GM18502 (cell line): ENCODE results near the gene NEUROD6.

Experiments used
- ATAC-seq: cut with Tn5 transposase; IDR thresholded peaks from one replicate; pipeline ENCODE4 v1.9.1; 2021; ENCODE audit warnings: mild to moderate bottlenecking; ENCODE audit not compliant: unreplicated experiment, poor library complexity

NEUROD6 gene

DNA sequence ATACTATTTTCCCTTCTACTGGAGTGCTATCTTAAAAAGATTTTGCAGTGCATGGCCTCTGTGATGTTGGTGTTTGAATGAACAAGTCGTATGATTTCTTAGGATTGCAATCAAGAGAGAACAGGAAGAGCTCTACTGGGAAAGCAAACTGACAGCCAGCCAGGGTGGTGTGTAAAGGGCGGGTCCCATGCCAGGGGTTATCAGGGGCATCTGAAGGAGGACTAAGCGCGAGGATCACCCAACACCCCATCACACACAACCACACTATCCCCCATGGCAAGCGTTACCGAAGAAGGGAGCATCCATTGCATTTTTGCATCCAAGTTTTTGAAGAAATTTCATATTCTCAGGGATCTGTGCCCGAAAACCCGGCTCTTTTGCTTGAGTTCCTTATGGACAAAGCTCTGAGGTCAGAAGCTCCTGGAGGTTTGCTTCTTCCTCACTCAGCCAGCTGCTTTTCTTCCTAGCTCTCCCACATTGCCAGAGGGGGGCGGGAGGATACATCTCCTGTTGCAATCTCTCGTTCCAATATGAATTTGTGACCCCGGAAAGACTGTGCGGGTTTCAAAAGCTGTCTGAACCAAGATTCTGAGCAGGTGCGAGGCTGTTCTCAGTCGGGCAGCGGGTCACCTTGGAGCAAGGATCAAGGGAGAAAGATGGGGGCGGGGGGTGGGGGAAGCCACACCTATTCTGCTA is 5.2 kb downstream of the NEUROD6 start:
- no peak for ATAC-seq

DNA sequence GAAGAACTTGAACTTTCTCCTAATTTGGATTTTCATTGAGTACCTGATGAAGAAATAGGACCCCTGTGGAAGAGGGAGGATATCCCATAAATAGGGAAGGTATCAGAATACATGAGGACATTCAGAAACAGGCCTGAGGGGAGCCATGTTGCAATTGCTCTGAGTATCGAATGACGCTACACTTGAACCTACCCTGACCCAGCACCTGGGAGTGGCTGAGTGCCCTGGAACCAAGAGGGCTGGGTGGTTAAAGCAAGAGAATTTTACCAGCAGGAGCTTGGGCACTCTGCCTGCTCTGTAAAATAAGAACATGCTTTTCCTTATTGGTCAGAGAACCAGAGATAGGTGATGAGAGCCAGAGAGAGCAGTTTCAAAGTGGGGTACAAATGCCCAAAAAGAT is 7.2 kb downstream of the NEUROD6 start:
- no peak for ATAC-seq

DNA sequence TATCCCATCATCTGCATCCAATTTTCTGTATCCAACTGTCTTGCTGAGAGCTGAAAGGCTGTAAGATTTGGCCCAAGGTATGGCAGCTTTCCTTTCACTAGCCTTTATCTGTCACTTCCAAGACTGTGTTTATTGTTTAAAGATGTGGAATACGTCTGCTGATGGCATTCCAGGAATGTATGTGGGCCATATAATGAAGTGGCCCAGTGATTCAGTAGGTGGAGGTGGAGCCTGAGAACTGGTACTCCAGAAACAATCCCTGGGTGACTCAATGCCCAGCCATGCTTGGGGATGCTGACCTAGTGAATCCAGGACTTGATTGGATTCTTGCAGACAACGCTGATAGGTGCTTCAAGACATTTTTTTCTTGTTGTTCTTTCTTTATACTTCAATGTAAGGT is 13.5 kb downstream of the NEUROD6 start:
- no peak for ATAC-seq

DNA sequence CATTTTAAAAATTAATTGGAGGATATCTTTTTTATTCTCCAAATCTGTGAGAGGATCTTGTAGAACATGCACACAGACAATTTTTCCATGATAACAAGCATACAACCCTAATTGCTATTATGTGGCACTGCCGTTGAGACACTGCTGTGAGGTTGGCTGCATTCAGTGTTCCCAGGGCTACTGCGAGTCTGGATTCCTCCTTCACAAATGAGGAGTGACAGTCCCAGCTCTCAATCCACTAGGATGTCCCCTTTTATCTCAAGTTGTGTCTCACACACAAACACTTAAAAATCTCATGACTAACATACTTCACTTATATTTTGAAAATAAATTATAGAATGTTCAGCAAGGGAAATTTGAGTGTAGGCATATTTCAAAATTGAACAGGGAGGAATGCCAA is 14.1 kb downstream of the NEUROD6 start:
- no peak for ATAC-seq

DNA sequence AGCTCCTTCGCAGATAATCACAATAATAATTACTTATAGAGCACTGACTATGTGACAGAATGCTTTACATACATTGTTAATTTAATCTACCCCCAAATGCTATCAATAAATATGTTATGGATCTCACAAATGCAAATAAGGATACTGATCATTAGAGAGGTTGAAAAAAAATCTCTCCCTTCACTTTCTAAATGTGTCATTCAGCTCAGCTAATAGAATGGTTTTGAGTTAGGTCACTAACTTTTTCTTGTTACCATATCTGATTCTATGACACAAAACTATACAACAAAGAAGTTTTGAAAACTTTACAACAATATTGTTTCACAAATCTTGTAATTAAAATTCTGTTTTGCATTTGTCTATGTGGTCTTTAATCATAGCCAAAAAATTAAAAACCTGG is 17.4 kb downstream of the NEUROD6 start:
- ATAC-seq, result no peak

DNA sequence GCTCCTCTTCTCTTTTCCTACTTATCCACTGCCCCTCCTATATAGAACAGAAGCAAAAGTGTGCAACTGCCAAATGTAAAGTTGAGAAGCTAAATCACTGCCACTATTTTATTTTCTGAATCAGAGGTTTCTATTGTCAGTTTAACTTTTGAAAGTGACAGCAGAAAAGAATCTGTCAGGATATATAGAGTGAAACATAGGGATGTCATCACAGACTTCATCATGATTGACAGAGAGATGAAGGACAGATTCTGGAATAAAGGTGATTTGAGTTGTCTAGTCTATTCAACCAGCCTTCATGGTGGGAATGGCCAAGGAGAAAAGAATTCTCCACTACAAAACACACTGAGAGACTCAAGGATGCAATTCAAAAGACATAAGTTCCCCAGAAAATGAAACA is 19.9 kb downstream of the NEUROD6 start:
- no peak for ATAC-seq

DNA sequence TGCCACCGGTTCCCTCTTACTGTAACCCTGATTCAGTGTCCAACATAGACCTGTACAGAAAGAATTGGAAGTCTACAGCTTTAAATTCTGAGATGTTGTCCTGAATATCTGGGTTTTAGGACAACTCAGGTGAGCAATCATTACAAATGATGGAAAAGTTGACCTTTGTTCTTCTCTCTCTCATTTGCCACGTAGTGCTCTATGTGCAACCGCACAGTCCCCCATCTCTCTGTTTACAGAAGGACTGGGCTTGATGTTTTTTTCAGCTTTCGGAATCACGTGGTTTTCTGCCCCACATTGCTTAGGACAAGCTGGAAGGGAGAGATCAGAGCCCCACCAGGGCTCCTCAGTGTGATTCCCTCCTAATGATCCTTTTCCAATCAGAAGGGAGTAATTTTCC is 22.2 kb downstream of the NEUROD6 start:
- no peak for ATAC-seq

DNA sequence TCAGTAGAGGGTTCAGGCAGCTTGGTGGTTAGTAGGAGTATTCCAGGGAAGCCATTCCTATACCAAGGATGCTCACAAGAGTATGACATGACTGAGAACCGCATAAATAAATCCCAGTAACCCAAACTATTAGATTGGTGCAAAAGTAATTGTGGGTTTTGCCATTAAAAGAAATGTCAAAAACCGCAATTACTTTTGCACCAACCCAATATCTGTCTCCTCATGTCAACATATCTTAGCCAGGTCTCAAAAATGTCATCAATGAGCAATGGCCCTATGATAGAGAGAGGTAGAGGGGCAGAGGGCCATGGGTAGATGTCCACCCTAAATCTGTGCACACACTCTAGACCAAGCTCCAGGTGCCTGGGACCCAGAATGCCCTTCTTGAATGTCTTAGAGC is 23.6 kb downstream of the NEUROD6 start:
- ATAC-seq, result no peak

DNA sequence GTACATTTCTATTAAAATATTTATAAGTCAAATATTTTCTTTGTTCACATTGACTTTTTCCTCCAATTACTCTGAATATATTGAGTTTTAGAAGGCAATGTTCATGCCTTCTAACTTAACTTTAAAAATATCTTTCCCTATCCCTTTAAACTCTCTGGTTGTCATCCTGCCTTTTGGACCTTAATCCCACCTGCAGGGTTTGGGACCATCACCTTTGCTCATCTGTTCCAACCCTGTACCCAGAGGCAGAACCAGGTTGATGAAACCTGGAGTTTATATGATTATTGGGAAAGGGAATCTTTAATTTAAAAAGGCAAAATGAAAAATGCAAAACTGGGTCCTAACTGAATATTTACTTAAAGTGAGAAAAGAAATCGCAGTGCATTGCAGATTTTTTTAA is 24.8 kb downstream of the NEUROD6 start:
- no peak for ATAC-seq

DNA sequence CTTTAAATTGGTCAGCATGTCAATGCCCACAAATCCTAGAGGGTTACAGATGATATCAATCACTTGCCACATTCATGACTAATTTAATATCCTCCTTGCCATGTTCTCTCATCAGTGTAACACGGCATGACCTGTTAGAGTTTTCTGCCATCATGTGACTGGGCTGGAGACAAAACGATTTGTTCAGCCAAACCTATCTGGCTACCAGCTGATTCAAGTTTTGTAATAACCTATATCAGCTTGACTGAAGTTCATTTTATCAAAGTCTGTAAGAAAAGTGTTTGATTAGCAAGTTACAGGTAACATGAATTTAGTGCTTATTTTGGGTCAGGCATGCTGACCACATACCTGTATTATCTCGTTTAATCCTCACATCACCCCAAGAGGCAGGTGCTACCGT is 25.7 kb downstream of the NEUROD6 start:
- ATAC-seq, result no peak

DNA sequence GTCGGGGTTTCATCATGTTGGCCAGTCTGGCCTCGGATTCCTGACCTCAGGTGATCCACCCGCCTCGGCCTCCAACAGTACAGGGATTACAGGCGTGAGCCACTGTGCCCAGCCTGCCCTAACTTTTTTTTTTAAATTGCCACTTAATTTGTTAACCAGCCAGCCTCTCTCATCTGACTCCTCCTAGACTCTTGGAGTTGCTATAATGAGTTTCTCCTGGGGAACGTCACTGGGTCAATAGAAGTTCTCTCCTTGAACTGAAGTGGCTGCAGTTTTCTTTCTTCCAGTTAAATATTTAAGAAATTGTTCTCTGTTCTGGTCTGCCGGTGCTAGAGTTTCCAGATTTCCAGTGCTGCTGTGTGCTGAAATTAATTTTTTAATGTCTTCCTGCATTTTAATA is 27.6 kb downstream of the NEUROD6 start:
- ATAC-seq, result no peak

DNA sequence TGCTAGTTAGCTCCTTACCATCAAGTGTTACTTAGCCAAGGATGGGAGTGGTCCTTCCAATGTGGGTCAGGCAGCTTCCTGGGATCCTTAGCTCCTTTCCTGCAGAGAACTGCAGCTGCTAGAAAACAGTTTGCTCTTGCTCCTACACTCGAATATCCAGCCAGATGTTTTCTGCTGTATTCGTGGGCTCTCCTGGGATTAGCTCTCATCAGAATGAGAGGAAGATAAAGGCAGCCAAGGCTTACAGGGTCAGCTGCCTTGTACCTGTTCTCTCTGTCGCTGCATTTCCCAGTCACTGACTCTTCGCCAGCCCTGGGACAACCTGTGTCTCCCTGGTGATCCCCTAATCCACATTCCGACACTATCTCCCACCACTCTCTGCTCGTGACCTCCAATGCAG is 29.0 kb downstream of the NEUROD6 start:
- no peak for ATAC-seq

DNA sequence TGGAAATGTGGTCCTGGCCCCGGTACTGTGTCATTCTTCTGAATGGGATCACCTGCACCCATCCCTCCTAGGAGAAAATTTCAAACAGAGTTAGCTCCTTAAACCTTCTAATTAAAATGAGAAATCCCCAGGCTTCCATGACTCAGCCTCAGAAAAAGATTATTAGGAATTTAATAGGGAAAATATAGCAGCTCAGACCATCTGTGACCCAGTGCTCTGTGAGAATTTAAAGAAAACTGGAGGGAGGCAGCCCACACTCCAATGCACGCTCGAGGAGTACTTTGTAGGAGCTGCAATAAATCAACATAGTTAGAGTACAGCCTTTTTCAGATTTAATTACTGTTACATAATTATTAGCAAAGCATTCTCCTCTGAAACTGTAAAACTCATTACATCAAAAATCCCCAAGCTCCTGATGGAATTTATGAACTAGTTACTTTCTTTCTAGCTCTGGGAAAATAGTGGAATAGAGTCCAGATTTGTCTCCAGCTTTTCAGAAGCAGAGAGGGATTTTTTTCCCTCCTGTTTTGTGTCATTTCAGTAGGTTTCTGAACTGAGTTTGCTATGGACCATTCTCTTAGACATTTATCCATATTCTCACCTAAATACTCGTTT is 30.1 kb downstream of the NEUROD6 start:
- no peak for ATAC-seq

DNA sequence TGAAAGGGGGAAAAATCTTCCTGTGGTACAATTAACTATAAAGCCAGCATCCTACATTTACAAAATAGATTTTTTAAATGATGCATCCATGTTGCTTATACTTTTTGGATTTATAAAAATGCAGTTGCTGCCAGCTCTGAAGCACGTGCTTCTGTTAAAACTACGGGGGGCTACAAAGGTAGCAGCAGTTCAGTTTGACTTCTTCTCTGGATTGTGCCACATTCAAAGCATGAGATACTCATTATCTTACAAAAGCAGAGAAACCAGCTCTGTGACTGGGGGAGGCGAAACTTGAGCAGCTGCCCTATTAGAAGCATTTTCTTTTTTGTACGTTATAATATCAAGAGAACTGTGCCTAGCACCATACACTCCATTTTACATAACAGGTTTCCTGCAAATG is 31.1 kb downstream of the NEUROD6 start:
- no peak for ATAC-seq

DNA sequence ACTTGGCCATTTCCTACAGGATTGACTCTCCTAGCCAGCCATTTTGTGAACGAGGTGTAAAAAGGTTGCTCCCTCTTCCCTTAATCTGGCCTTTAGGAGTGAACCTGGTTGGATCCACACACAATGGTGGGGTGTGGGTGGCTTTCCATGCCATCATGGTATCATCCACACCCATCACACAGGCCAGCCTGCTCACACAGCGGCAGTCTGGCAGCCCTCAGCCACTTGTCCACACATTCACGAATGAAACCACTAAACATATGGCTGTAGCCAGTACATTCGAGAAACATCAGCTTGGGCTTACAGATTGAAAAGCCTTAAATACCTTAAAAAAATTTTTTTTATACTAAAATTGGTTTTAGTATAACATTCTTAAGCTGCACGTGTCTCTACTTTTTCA is 31.9 kb downstream of the NEUROD6 start:
- ATAC-seq, result no peak

DNA sequence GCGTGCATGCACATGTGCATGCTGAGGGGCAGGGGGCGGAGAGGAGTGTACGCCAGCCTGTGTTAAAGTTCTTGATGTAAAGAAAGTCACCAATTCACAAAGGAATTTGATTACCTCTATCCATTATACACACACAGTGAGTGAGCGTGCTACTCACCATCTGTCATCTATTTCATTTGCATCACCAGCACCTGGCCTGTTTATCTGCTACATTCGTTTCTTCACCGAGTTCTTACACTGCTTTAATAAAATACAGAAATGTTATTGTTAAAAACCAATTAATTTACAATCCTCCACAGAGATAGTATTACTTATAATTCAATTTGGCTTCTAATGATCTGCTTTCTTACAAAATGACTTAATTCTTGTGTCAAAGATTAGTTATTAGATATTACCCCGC is 32.6 kb downstream of the NEUROD6 start:
- ATAC-seq, result no peak

DNA sequence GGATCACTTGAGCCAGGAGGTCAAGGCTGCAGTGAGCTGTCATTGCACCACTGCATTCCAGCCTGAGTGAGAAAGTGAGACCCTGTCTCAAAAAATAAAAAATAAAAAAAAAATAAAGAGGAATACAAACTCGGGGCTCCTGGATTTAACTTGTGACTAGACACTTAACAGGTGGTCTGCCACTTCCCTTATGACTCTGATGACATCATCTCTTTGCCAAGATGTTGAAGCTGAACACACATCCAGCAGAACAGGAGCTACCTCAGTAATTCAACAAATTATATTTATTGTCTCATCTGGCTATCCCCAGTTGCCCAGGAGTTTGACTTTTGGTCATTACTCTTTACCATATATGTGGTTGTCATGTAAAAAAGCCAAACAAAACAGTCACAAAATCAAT is 35.3 kb downstream of the NEUROD6 start:
- no peak for ATAC-seq

DNA sequence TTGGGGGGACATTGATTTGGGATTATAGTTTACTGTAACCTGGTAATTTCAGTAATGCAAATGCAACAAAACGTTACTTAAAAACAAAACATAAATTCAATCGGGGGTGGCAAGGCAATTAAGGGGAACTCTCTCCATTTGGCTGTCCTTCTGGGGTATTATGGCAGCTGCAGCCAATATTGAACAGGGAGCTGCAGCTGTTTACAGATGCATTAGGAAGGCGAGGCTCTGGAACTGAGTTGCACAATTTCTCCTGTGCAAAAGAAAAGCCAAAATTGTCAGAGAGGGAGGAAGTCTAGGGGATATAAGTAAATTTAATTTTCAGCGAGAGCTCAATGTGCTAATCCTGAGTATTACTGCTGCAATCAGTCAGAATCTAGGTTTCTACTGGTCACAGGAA is 36.1 kb downstream of the NEUROD6 start:
- ATAC-seq, result no peak

DNA sequence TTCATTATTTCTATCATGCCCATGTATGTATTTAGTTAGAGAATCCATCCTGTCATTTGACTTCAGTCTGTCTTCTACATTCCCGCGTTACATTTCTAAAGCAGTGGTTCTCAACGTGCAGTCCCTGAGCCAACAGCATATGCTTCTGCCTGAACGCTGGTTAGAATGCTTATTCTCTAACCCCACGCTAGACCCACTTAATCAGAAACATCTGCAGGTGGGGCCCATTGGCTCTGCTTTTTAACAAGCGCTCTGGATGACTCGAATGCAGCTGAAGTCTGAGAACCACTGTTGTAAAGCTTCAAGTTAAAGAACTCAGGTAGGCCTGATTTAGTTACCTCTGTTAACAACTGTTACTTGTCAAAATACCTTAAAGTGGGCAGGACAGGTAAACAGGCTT is 38.2 kb downstream of the NEUROD6 start:
- no peak for ATAC-seq

DNA sequence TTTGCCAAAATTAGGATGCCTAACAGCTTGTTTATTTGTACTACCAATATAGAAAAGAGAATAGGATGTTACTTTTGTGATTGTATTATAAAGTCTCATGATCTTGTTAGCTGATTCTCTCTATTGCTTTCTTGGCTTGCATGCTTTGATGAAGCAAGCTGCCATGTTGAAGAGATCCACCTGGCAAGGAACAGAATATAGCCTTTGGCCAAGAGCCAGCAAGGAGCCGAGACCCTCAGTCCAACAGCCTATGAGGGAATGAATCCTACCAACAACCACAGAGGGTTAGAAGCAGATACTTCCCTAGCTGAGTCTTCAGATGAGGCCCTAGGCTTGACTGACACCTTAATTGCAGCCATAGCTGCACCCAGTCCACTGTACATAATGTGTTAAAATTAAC is 41.2 kb downstream of the NEUROD6 start:
- no peak for ATAC-seq

DNA sequence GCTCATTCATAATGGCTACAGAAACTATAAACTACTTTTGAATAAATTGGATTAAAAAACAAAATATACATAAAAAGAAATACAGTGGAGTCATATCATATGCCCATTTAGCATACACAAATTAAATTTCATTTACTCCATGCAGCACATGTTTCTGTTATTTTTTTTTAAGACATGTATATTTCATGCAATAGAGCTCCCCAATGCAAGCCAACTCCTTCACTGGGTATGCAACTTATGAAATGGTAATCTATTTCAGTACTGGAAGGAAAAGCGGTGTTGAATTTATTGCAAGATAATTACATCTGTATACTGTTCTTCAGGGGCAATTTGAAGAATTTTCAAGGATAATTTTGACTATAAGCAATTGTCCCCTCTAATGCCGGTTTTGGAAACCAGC is 49.9 kb downstream of the NEUROD6 start:
- no peak for ATAC-seq
